MCF 10A (cell line): ENCODE data around the gene L3MBTL4. TPM values are rescaled to one million over a fixed set of nuclear protein-coding genes. Genes with fewer than 3 reads are reported as not detected.

ENCODE experiments used
- BruUV-seq: library from RNA; stranded (reverse); fragments of 400-500 nt; replicated peaks from 2 replicates; lab custom pipeline; 2021; lab: Mats Ljungman, UMichigan
- CTCF ChIA-PET: fragments of 300-600 bp; sonication (Branson Sonifier 250); formaldehyde crosslinking; extraction: SDS; loops from one replicate; lab custom pipeline; 2021; ENCODE audit warnings: antibody characterized with exemption, inconsistent platforms; lab: Yijun Ruan, JAX
- POLR2A ChIA-PET: fragments of 300-600, 350-650 bp; sonication (Branson Sonifier 250); formaldehyde crosslinking; extraction: SDS; loops from one replicate; lab custom pipeline; 2020; ENCODE audit warnings: antibody characterized with exemption, inconsistent platforms; lab: Yijun Ruan, JAX
- DNase-seq: peaks from one replicate; pipeline ENCODE4 v3.0.0-alpha.2; 2018; ENCODE audit not compliant: unreplicated experiment
- H3K27ac Mint-ChIP-seq: one replicate; pipeline ENCODE4 v1.8.0; 2022; ENCODE audit warnings: mild to moderate bottlenecking, low read depth, mixed read lengths; ENCODE audit not compliant: unreplicated experiment
- H3K27me3 Mint-ChIP-seq: one replicate; pipeline ENCODE4 v1.8.0; 2022; ENCODE audit warnings: mixed read lengths; ENCODE audit not compliant: insufficient read depth, unreplicated experiment
- H3K36me3 Mint-ChIP-seq: one replicate; pipeline ENCODE4 v1.8.0; 2022; ENCODE audit warnings: mild to moderate bottlenecking, moderate library complexity, mixed read lengths; ENCODE audit not compliant: insufficient read depth, unreplicated experiment
- H3K4me1 Mint-ChIP-seq: one replicate; pipeline ENCODE4 v1.8.0; 2022; ENCODE audit warnings: mixed read lengths; ENCODE audit not compliant: insufficient read depth, unreplicated experiment
- H3K4me3 Mint-ChIP-seq: one replicate; pipeline ENCODE4 v1.8.0; 2022; ENCODE audit warnings: mild to moderate bottlenecking, moderate library complexity, mixed read lengths; ENCODE audit not compliant: unreplicated experiment
- H3K9me3 Mint-ChIP-seq: one replicate; pipeline ENCODE4 v1.8.0; 2022; ENCODE audit warnings: mixed read lengths; ENCODE audit not compliant: unreplicated experiment
- intact Hi-C: fragments of 100-400 bp; cut with micrococcal nuclease; formaldehyde crosslinking; loops from 2 replicates; pipeline ENCODE4 v1.14.1; 2022
- total RNA-seq: library from RNA; stranded (reverse); gene quantifications from 2 replicates; pipeline ENCODE4 v1.2.3, GENCODE V29; 2022
- TF ChIP-seq, protein P1 (sequence below): fragments of 200-600 bp; IDR thresholded peaks from one replicate; pipeline ENCODE4 v1.8.0; 2022; ENCODE audit warnings: antibody characterized with exemption, mild to moderate bottlenecking; ENCODE audit not compliant: unreplicated experiment

Gene L3MBTL4
- total RNA-seq, 1 experiment from 2014 or later: not detected

DNA sequence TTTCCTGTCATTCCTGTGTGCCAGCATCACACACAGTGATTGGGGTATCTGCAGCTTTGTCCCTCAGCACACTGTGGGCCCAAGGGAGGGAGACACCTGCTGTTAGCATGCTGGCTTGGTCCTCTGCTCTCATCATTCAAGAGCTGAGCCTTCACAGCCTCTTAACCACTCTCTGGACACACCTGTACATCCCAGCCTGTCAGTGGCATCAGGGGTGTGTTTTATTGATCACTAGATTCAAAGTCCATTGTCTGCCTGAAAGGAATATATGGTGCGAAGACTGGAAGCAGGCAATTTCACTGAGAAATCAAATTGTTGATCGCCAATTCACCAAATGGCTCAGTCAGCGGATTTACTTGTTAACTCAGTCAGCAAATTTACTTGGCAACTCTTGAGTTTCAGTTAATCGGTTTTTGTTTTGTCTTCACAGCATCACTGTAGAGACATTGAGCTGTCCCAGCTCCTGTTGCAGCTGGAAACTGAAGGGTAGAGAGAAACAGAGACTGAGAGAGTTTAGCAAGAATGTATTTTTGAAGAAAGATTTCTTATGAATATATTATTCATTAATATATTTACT, 463.1 kb downstream of the L3MBTL4 start:
- Mint-ChIP-seq H3K9me3 (no peaks in the 10 kb centered on the region), H3K4me3 (no peak overlapping the region), H3K27ac (no peak overlapping the region), H3K36me3 (no peaks in the 10 kb centered on the region), H3K27me3 (peaks cover 25% of the 10 kb centered on the region), H3K4me1 (no peaks in the 10 kb centered on the region)
- TF ChIP-seq, protein P1, sequence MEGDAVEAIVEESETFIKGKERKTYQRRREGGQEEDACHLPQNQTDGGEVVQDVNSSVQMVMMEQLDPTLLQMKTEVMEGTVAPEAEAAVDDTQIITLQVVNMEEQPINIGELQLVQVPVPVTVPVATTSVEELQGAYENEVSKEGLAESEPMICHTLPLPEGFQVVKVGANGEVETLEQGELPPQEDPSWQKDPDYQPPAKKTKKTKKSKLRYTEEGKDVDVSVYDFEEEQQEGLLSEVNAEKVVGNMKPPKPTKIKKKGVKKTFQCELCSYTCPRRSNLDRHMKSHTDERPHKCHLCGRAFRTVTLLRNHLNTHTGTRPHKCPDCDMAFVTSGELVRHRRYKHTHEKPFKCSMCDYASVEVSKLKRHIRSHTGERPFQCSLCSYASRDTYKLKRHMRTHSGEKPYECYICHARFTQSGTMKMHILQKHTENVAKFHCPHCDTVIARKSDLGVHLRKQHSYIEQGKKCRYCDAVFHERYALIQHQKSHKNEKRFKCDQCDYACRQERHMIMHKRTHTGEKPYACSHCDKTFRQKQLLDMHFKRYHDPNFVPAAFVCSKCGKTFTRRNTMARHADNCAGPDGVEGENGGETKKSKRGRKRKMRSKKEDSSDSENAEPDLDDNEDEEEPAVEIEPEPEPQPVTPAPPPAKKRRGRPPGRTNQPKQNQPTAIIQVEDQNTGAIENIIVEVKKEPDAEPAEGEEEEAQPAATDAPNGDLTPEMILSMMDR: no peak
- POLR2A ChIA-PET: interaction anchor here (0.7 kb wide), 1 partner anchor 15 kb away, joined by 3 read pairs; no protein-coding TSS in a partner anchor
- intact Hi-C loops: no loop called here
- CTCF ChIA-PET: no interaction called here
- BruUV-seq: no TSS peak
- DNase-seq: no peak

DNA sequence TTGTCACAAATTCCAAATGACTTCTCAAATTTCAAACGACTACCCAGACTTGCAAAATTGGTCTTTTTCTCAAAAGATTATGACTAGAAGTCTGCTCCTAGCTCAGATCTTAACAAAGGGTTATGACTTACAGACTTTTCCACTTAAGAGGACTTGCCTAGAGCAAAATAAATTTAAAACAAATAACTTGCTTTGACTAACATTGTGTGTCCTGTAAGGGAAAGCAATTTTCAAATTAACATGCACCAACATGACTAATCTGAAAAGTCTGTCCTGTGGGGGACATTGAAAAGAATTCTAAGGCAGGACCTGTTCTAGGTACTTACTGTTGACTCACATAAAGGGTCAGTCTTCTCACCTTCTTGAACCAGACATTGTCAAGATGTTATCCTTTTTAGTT, 465.9 kb downstream of the L3MBTL4 start:
- Mint-ChIP-seq H3K4me1 (no peaks in the 10 kb centered on the region), H3K9me3 (no peaks in the 10 kb centered on the region), H3K4me3 (no peak overlapping the region), H3K36me3 (no peaks in the 10 kb centered on the region), H3K27ac (no peak overlapping the region), H3K27me3 (peaks cover 25% of the 10 kb centered on the region)
- ChIA-PET POLR2A (no interaction called here), CTCF (no interaction called here)
- intact Hi-C loops: no loop called here
- BruUV-seq: no TSS peak
- no peak for DNase-seq
- TF ChIP-seq, protein P1: no peak

DNA sequence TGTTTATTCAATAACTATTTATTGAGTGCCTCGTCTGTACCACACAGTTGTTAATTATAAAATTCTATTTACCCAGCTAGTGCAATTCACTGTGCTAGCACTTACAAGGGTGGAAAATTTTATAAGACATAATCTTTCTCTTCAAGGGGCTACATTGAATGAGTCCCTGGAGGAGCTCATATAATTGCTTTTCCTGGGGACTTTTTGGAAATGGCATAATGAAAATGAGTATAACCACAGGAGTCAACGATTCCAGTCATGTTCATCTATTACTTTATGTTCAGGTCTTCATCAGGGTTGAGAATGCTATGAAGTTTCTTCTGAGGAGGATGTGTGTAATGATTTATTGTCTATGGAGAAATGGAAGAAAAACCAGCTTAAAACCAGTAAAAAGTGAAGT, 466.5 kb downstream of the L3MBTL4 start:
- H3K27ac Mint-ChIP-seq: no peak overlapping the region
- POLR2A ChIA-PET: no interaction called here

DNA sequence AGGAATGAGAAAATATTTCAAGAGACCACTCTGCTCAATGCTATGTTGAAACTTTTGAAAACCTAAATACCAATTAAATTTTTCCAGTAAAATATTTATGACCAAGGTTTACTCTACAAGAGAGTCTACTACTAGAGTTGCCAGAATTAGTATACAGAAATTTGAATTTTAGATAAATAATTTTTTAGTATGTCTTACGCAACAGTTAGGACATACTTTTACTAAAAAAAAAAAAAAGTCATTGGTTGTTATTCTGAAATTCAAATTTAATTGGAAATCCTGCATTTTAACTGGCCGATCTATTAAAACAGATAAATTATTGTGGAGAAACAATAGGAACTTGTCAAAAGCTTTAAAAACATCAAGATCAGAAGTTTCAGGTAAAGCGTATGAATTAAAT, 470.3 kb downstream of the L3MBTL4 start:
- TF ChIP-seq, protein P1: no peak
- H3K27ac Mint-ChIP-seq: no peak overlapping the region
- no peaks in the 10 kb centered on the region for H3K4me1 Mint-ChIP-seq
- no peak overlapping the region for H3K4me3 Mint-ChIP-seq
- H3K36me3 Mint-ChIP-seq: no peaks in the 10 kb centered on the region
- ChIA-PET POLR2A (no interaction called here), CTCF (no interaction called here)
- intact Hi-C loops: no loop called here
- peaks cover 36% of the 10 kb centered on the region for H3K27me3 Mint-ChIP-seq
- H3K9me3 Mint-ChIP-seq: no peaks in the 10 kb centered on the region
- no TSS peak for BruUV-seq
- no peak for DNase-seq

More for the DNA sequence above, 466.5 kb downstream of the L3MBTL4 start:
- Mint-ChIP-seq H3K4me1 (no peaks in the 10 kb centered on the region), H3K27me3 (peaks cover 25% of the 10 kb centered on the region), H3K9me3 (no peaks in the 10 kb centered on the region), H3K36me3 (no peaks in the 10 kb centered on the region), H3K4me3 (no peak overlapping the region)
- TF ChIP-seq, protein P1: no peak
- intact Hi-C loops: no loop called here
- CTCF ChIA-PET: no interaction called here
- DNase-seq: no peak
- BruUV-seq: no TSS peak
